Mucosa of stomach (tissue), 1 donor: ENCODE measurements around the gene XYLT2.
"Not testable (repeated sequence)": the region's sequence is repeated elsewhere in the genome, so short reads cannot be mapped to it uniquely, and the experiment has no call there.

ENCODE experiments used
- H3K27me3 ChIP-seq: one replicate; pipeline ENCODE4 v1.7.0; 2013; ENCODE audit warnings: mild to moderate bottlenecking, low read length; ENCODE audit not compliant: control insufficient read depth, insufficient read depth
- H3K36me3 ChIP-seq: one replicate; pipeline ENCODE4 v1.7.0; 2013; ENCODE audit warnings: low read length; ENCODE audit not compliant: control insufficient read depth, insufficient read depth
- H3K4me1 ChIP-seq: one replicate; pipeline ENCODE4 v1.7.0; 2013; ENCODE audit warnings: mild to moderate bottlenecking, low read length; ENCODE audit not compliant: control insufficient read depth, insufficient read depth
- H3K4me3 ChIP-seq: one replicate; pipeline ENCODE4 v1.7.0; 2013; ENCODE audit warnings: low read length
- H3K9ac ChIP-seq: one replicate; pipeline ENCODE4 v1.7.0; 2013; ENCODE audit warnings: mild to moderate bottlenecking, low read length, moderate library complexity
- H3K9me3 ChIP-seq: one replicate; pipeline ENCODE4 v1.7.0; 2013; ENCODE audit warnings: mild to moderate bottlenecking, low read length, moderate library complexity; ENCODE audit not compliant: control insufficient read depth
- donor health status: Pancreatic carcinoma.

XYLT2 gene

DNA sequence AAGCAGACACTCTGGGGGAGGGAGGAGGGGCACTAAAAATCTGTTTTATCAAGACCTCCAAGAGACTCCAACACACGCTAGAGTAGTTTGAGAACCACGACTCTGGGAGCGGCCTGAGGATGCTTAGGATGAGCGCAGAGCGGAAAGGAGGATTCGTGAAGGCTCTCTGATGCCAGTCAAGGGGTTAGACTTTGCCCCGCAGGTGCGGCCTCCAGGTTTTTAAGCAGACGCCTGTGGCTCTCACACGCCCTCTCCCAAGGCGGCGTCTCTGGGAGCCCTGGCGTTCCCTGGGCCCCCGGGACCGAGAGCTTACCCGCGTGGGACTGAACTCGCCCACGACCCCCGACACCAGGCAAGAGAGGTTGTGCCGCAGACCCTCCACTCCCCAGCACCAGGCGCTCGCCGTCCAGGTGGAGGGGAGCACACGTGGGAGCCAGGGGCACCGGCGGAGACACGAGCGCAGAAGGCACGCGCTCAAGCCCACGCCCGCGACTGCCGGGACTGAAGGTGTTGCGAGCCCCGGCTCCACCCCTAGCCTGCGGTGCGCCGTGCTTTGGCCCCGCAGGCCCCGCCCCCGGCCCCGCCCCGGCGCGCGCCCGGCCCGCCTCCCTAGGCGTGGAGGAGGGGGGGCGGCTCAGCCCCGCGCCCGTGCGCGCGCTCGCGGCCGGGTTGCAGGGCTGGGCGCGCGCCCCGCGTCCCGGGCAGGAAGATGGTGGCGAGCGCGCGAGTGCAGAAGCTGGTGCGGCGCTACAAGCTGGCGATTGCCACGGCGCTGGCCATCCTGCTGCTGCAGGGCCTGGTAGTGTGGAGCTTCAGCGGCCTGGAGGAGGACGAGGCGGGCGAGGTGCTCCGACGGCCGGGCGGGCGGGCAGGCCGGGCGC is at the start of gene XYLT2:
Gene XYLT2, plus strand, starts transcription at position 695 of the 881 bp plus-strand sequence. Its CDS starts 15 bp downstream, at position 710.
- Histone ChIP-seq H3K9me3 (no peaks in the 10 kb centered on the region), H3K9ac (peak within 1 kb of the TSS; percentile 81), H3K4me1 (peaks cover 33% of the 10 kb centered on the region), H3K36me3 (no peaks in the 10 kb centered on the region), H3K4me3 (peak within 1 kb of the TSS; percentile 66), H3K27me3 (no peaks in the 10 kb centered on the region)

DNA sequence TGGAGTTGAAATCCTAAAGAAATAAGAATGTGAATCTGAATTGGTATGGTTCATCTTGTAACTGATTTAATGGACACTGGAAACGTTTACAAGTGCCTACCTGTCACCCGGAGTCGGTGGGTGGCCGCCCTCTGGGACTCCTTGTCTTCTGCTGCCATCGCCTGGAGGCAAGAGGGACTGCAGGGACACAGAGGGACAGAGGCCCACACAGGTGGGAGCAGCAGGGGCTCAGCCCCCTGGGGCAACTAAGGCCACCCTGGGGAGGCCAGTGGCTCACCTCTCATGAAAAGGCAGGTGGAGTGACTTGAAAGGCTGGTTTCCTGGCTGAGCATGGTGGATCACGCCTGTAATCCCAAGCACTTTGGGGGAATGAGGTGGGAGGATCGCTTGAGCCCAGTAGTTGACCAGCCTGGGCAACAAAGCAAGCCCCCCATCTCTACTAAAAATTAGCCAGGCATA is 48.5 kb upstream of the XYLT2 start:
- Histone ChIP-seq H3K36me3 (no peaks in the 10 kb centered on the region), H3K4me3 (no peak overlapping the region), H3K9ac (no peak overlapping the region), H3K27me3 (no peaks in the 10 kb centered on the region), H3K4me1 (peaks cover 20% of the 10 kb centered on the region), H3K9me3 (no peaks in the 10 kb centered on the region)

DNA sequence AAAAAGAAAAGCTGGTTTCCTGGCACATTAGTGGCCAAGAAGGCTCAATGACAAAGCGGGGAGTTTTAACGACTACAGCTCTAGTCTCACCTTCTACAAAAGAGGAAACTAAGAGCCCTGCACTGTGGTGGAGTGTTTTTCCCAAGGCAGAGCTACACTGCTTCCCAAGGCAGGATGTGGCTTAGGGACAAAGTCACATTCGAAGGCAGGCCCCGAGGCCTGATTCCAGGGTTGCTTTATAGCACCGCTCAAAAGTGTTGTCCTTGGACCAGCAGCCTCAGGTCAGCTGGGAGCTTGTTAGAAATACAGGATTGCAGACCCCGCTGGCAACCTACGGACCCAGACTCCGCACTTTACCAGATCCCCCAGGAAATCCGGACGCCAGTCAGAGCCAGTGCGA is 47.9 kb upstream of the XYLT2 start:
- H3K4me1 ChIP-seq = peaks cover 26% of the 10 kb centered on the region
- no peak overlapping the region for H3K9ac ChIP-seq
- H3K36me3 ChIP-seq = no peaks in the 10 kb centered on the region
- no peaks in the 10 kb centered on the region for H3K9me3 ChIP-seq
- no peak overlapping the region for H3K4me3 ChIP-seq
- H3K27me3 ChIP-seq = no peaks in the 10 kb centered on the region

DNA sequence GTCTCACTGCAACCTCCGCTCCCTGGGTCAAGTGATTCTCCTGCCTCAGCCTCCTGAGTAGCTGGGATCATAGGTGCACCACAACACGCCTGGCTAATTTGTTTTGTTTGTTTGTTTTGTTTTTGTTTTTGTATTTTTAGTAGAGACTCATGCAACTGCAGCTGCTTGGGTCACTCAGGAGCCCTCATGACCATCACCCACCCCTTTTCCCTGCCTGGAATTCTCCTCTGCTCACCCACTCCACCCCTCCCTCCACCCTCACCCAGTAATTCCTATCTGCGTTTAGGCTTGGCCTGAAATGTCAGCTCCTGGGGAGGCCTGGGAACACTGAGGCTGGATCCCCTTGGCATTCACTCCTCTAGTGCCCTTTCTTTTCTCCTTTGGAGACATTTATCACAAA is 46.1 kb upstream of the XYLT2 start:
- H3K9ac ChIP-seq = no peak overlapping the region
- no peaks in the 10 kb centered on the region for H3K9me3 ChIP-seq
- peaks cover 33% of the 10 kb centered on the region for H3K4me1 ChIP-seq
- no peak overlapping the region for H3K4me3 ChIP-seq
- H3K36me3 ChIP-seq = no peaks in the 10 kb centered on the region
- no peaks in the 10 kb centered on the region for H3K27me3 ChIP-seq

DNA sequence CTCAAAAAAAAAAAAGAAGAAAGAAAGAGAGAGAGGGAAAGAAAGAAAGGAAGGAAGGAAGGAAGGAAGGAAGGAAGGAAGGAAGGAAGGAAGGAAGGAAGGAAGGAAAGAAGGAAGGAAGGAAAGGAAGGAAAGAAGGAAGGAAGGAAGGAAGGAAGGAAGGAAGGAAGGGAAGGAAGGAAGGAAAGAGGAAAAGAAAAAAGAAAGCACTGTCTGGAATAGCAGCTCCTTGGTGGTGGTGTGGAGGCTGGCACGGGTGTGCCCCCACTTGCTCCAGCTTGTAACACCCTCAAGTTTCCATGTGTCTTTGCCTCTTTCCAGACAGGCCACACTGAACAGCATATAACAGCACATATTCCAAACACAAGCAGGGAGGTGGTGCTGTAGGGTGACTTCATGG is 45.1 kb upstream of the XYLT2 start:
- not testable (repeated sequence) for H3K9me3 ChIP-seq, H3K36me3 ChIP-seq, H3K27me3 ChIP-seq, H3K4me3 ChIP-seq, H3K9ac ChIP-seq
- peaks cover 38% of the 10 kb centered on the region for H3K4me1 ChIP-seq

DNA sequence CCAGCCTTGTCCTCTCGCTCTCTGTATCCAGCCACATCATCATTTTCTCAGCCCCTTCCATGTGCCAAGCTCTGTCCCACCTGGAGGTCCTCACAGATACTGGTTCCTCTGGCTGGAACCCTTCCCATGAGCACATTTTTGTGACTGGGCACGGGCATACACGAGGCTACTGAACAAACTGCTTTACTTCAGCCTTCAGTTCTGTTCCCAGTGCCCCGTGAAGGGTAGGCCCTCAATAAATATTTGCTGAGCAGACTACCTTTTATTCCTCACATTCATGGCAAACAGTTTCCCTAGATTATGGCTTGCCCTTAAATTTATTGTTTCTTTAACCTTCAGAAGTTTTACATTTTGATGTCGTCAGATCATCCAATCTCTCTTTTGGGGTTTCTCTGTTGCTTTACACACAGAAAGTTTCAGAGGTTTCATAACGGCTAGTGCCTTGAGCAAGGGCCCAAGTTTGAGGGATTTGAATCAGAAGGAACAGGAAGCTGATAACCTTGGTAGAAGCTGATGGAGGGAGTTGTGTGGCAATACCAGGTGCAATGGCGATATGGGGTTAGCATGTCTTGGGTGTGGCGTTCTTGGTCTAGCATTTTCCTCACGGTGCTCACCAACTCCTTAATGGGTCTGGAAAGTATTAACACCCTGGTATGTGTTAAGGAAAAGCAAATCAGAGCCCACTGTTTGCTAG is 43.9 kb upstream of the XYLT2 start:
- H3K9ac ChIP-seq = no peak overlapping the region
- H3K36me3 ChIP-seq = no peaks in the 10 kb centered on the region
- H3K4me1 ChIP-seq = peaks cover 38% of the 10 kb centered on the region
- H3K27me3 ChIP-seq = no peaks in the 10 kb centered on the region
- H3K9me3 ChIP-seq = no peaks in the 10 kb centered on the region
- no peak overlapping the region for H3K4me3 ChIP-seq

DNA sequence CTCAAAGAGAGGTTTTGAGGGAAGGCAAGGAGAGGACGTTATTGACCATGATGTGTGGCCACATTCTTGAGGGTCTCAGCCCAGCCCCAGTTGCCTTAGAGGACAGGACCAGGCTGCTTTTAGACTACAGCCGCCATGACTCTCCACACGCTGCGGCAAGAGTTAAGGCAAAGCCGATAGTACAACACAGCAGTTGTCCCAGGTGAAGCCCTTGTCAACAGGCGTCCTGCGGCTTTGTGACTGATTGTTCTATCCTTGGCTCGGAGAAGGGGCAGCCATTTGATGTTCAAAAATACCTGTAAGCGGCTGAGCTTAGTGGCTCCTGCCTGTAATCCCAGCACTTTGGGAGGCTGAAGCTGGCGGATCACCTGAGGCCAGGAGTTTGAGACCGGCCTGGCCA is 42.9 kb upstream of the XYLT2 start:
- H3K4me1 ChIP-seq = peaks cover 38% of the 10 kb centered on the region
- H3K9ac ChIP-seq = no peak overlapping the region
- H3K36me3 ChIP-seq = no peaks in the 10 kb centered on the region
- H3K27me3 ChIP-seq = no peaks in the 10 kb centered on the region
- no peak overlapping the region for H3K4me3 ChIP-seq
- no peaks in the 10 kb centered on the region for H3K9me3 ChIP-seq

DNA sequence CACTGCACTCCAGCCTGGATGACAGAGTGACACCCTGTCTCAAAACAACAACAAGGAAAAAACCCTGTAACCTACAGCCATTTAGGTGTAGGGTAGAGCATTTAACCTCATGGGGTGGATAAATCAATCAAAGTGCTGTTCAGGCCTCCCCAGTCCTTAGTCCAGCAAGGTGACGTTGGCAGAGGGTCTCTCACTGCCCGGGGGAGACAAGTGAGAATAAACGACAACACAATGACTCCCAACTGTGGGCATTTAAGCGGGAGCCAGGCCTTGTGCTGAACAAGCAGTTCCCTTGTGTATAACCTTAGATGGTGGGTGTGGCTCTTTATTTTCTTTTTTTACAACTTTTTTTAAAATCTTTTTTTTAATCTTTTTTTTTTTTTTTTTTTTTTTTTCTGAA is 42.3 kb upstream of the XYLT2 start:
- Histone ChIP-seq H3K36me3 (no peaks in the 10 kb centered on the region), H3K4me1 (peaks cover 38% of the 10 kb centered on the region), H3K4me3 (no peak overlapping the region), H3K27me3 (no peaks in the 10 kb centered on the region), H3K9me3 (no peaks in the 10 kb centered on the region), H3K9ac (no peak overlapping the region)

DNA sequence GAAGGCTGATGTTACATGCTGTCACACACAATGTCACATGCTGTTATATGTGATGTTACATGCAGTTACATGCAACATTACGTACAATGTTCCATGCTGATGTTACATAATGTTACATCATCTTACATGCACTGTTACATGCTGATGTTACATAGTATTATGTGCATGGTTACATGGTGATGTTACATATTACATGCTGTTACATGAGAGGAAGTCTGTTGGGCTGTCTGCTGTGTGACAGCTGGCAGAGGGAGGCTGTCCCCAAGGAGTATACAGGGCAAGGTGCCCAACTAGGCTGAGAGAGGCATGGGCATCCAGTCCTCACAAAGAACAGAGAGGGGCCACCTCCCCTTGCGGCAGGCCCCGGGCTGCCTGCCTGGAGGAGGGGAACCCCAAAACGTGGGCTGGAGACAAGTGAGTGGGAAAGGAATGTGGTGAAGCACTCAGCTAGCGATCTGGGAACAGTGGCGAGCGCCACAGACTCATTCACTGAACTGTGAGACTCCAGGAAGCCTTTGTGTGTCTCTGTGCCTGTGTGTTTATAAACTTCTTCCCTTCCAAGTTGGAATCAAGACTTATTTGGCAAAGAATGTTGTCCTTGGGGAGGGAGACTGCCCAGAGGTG is 41.0 kb upstream of the XYLT2 start:
- Histone ChIP-seq H3K9ac (no peak overlapping the region), H3K4me3 (no peak overlapping the region), H3K9me3 (no peaks in the 10 kb centered on the region), H3K36me3 (no peaks in the 10 kb centered on the region), H3K4me1 (peaks cover 36% of the 10 kb centered on the region), H3K27me3 (no peaks in the 10 kb centered on the region)

DNA sequence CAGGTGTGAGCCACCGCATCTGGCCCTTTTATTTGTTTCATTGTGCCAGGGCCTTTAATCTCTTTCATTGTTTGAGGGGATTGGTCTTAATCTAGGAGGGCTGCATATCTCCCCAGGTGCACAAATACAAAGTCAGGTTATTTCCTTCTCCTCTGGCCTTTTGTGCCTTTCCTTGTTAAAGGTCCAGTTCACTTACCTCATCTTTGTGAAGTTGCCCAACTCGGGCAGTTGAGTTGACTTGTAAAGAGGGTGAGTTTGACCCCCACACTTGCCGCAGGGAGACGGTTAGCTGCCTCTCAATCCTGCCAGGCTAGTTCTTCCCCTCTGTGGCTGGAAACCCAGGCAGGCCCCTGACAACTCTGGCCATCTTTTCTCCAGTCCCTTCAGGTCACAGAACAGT is 38.3 kb upstream of the XYLT2 start:
- peaks cover 15% of the 10 kb centered on the region for H3K4me1 ChIP-seq
- H3K9me3 ChIP-seq = no peaks in the 10 kb centered on the region
- H3K27me3 ChIP-seq = no peaks in the 10 kb centered on the region
- H3K36me3 ChIP-seq = no peaks in the 10 kb centered on the region
- no peak overlapping the region for H3K9ac ChIP-seq
- H3K4me3 ChIP-seq = no peak overlapping the region

DNA sequence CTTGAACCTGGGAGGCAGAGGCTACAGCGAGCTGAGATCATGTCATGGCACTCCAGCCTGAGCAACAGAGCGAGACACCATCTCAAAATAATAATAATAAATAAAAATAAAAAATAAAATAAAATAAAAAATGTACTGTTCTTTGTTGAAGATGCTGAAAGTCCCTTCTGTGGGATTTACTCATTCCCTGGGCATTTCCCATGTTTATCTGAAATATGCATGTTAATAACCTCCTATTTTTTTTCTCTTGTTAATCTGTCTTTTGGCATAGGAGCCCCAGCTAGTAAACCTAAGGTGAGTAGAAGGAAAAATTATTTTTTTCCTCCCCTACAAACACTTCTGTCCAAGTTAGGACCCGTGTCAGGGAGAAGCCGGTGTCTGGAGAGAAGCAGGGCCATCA is 37.3 kb upstream of the XYLT2 start:
- H3K36me3 ChIP-seq = no peaks in the 10 kb centered on the region

More for the DNA sequence above, 37.3 kb upstream of the XYLT2 start:
- Histone ChIP-seq H3K4me3 (no peak overlapping the region), H3K9me3 (no peaks in the 10 kb centered on the region), H3K4me1 (peaks cover 11% of the 10 kb centered on the region), H3K9ac (no peak overlapping the region), H3K27me3 (no peaks in the 10 kb centered on the region)
